SK-N-SH (cell line): ENCODE measurements around the gene TPSB2.

Experiments
- CHD2 ChIP-seq: fragments of 150-350 bp; IDR thresholded peaks from 2 replicates; pipeline ENCODE4 v1.6.1; 2018; ENCODE audit warnings: low read length; ENCODE audit not compliant: partially characterized antibody
- EZH2phosphoT487 ChIP-seq: fragments of 200-600 bp; sonication (generic); IDR thresholded peaks from 2 replicates; pipeline ENCODE4 v1.6.1; 2017; ENCODE audit warnings: low read depth, mixed run types, mild to moderate bottlenecking, antibody characterized with exemption, moderate library complexity, borderline replicate concordance
- GATA2 ChIP-seq: sonication (generic); formaldehyde crosslinking; IDR thresholded peaks from 2 replicates; pipeline ENCODE4 v1.5.0; 2020; ENCODE audit warnings: mild to moderate bottlenecking, missing genetic modification reagents
- JUND ChIP-seq: IDR thresholded peaks from 2 replicates; pipeline ENCODE4 v1.4.0; 2012
- MEF2A ChIP-seq: IDR thresholded peaks from 2 replicates; pipeline ENCODE4 v1.4.0; 2012; ENCODE audit warnings: low read depth, borderline replicate concordance
- POLR2AphosphoS5 ChIP-seq: IDR thresholded peaks from 2 replicates; pipeline ENCODE4 v1.6.1; 2012; ENCODE audit warnings: low read depth, low read length
- RCOR1 ChIP-seq: fragments of 150-350 bp; IDR thresholded peaks from 2 replicates; pipeline ENCODE4 v1.6.1; 2017; ENCODE audit warnings: antibody characterized with exemption, low read length
- RXRA ChIP-seq: IDR thresholded peaks from 2 replicates; pipeline ENCODE4 v1.4.0; 2012; ENCODE audit warnings: low read depth, mild to moderate bottlenecking, borderline replicate concordance
- TCF12 ChIP-seq: IDR thresholded peaks from 2 replicates; pipeline ENCODE4 v1.4.0; 2012
- YY1 ChIP-seq: IDR thresholded peaks from 2 replicates; pipeline ENCODE4 v1.4.0; 2012; ENCODE audit warnings: low read depth, mild to moderate bottlenecking
- TF ChIP-seq, protein P1 (sequence below): fragments of 200-600 bp; sonication (generic); IDR thresholded peaks from 2 replicates; pipeline ENCODE4 v1.6.1; 2017; ENCODE audit warnings: antibody characterized with exemption, mild to moderate bottlenecking, moderate library complexity
- TF ChIP-seq, protein P2 (sequence below): IDR thresholded peaks from 2 replicates; pipeline ENCODE4; 2012

DNA sequence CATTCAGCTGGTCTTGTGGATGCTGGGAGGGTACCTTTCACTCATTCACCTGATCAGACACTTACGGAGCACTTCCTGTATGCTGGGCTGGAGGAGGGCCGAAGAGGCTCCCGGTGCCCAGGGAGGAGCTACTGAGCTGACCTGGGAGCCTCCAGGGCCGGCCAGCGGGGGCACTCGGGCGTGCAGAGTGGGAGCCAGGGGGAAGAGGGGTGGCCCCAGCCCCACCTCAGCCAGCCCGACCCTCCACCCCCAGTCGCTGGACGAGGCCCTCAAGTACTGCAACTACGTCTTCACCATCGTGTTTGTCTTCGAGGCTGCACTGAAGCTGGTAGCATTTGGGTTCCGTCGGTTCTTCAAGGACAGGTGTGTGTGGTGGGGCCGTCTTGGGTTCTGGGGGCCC, 15.3 kb downstream of the TPSB2 start:
- TF ChIP-seq JUND (no peak), EZH2phosphoT487 (no peak), POLR2AphosphoS5 (no peak), CHD2 (no peak), GATA2 (CRISPR knock-in tag) (no peak), YY1 (no peak), RCOR1 (no peak), RXRA (no peak), TCF12 (no peak), MEF2A (no peak)
- TF ChIP-seq, protein P1, sequence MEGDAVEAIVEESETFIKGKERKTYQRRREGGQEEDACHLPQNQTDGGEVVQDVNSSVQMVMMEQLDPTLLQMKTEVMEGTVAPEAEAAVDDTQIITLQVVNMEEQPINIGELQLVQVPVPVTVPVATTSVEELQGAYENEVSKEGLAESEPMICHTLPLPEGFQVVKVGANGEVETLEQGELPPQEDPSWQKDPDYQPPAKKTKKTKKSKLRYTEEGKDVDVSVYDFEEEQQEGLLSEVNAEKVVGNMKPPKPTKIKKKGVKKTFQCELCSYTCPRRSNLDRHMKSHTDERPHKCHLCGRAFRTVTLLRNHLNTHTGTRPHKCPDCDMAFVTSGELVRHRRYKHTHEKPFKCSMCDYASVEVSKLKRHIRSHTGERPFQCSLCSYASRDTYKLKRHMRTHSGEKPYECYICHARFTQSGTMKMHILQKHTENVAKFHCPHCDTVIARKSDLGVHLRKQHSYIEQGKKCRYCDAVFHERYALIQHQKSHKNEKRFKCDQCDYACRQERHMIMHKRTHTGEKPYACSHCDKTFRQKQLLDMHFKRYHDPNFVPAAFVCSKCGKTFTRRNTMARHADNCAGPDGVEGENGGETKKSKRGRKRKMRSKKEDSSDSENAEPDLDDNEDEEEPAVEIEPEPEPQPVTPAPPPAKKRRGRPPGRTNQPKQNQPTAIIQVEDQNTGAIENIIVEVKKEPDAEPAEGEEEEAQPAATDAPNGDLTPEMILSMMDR: no peak
- TF ChIP-seq, protein P2, sequence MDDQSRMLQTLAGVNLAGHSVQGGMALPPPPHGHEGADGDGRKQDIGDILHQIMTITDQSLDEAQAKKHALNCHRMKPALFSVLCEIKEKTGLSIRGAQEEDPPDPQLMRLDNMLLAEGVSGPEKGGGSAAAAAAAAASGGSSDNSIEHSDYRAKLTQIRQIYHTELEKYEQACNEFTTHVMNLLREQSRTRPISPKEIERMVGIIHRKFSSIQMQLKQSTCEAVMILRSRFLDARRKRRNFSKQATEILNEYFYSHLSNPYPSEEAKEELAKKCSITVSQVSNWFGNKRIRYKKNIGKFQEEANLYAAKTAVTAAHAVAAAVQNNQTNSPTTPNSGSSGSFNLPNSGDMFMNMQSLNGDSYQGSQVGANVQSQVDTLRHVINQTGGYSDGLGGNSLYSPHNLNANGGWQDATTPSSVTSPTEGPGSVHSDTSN: no peak
